ENCODE results near the gene PRDX1.
"Not testable (repeated sequence)": the region's sequence is repeated elsewhere in the genome, so short reads cannot be mapped to it uniquely, and the experiment has no call there.

PRDX1 gene

DNA sequence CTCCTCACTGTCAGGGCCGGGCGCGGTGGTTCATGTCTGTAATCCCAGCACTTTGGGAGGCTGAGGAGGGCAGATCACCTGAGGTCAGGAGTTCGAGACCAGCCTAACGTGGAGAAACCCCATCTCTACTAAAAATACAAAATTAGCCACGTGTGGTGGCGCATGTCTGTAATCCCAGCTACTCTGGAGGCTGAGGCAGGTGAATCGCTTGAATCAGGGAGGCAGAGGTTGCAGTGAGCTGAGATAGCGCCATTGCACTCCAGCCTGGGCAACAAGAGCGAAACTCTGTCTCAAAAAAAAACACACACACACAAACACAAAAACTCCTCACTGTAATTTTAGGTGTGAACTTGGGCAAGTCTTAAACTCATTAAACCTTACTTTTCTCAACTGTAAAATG is 2.3 kb upstream of the PRDX1 start:
- H3K4me3 ChIP-seq (ENCODE audit: low read depth, low read length); H3K4me1 ChIP-seq (ENCODE audit: control insufficient read depth, insufficient read depth, low read length); H3K9me3 ChIP-seq (ENCODE audit: control insufficient read depth, insufficient read depth, low read depth, low read length); H3K36me3 ChIP-seq (ENCODE audit: control insufficient read depth in 2 of 2, insufficient read depth in 1 of 2, low read length in 2 of 2); H3K27ac ChIP-seq (ENCODE audit: extremely low read depth, low read depth, low read length): not testable (repeated sequence)
- ChIA-PET POLR2A (interaction anchor here (1.2 kb wide), 1 partner anchor 59 kb away, joined by 3 read pairs; no protein-coding TSS in a partner anchor), CTCF (interaction anchor here (0.6 to 5.3 kb wide), 5 partner anchors 12 to 130 kb away, joined by 4 to 30 read pairs (median 6); no protein-coding TSS in a partner anchor)

GRCh38 chr1:45523516-45523915 is 1.8 kb upstream of the PRDX1 start:
- H3K9me3 ChIP-seq (ENCODE audit: control insufficient read depth, insufficient read depth, low read depth, low read length); H3K4me3 ChIP-seq (ENCODE audit: low read depth, low read length); H3K27ac ChIP-seq (ENCODE audit: extremely low read depth, low read depth, low read length); H3K4me1 ChIP-seq (ENCODE audit: control insufficient read depth, insufficient read depth, low read length): not testable (repeated sequence)
- H3K36me3 ChIP-seq (ENCODE audit: control insufficient read depth in 2 of 2, insufficient read depth in 1 of 2, low read length in 2 of 2), result peaks cover 0 to 11% of the 10 kb centered on the region in 2 experiments; a peak in 2 of 3 replicates
- CTCF ChIA-PET, result interaction anchor here (1.2 to 5.3 kb wide), 3 partner anchors 12 to 55 kb away, joined by 4 to 30 read pairs (median 13); no protein-coding TSS in a partner anchor
- TF ChIP-seq, protein P1, sequence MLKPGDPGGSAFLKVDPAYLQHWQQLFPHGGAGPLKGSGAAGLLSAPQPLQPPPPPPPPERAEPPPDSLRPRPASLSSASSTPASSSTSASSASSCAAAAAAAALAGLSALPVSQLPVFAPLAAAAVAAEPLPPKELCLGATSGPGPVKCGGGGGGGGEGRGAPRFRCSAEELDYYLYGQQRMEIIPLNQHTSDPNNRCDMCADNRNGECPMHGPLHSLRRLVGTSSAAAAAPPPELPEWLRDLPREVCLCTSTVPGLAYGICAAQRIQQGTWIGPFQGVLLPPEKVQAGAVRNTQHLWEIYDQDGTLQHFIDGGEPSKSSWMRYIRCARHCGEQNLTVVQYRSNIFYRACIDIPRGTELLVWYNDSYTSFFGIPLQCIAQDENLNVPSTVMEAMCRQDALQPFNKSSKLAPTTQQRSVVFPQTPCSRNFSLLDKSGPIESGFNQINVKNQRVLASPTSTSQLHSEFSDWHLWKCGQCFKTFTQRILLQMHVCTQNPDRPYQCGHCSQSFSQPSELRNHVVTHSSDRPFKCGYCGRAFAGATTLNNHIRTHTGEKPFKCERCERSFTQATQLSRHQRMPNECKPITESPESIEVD (tag by site-specific recombination; IDR thresholded peaks at IDR 0.05), result 0 out of 2 replicates have a peak, but pooled peaks have one; percentile 15
- 0 out of 2 replicates have a peak, but pooled peaks have one; percentile 15 for TF ChIP-seq PRDM4 (tag by site-specific recombination; IDR thresholded peaks at IDR 0.05)
- POLR2A ChIA-PET, result interaction anchor here (1.2 kb wide), 1 partner anchor 59 kb away, joined by 3 read pairs; no protein-coding TSS in a partner anchor

- H3K27ac ChIP-seq (ENCODE audit: extremely low read depth, low read depth, low read length), result peak overlapping the region; percentile 63
- CTCF ChIA-PET, result interaction anchor here (1.9 to 5.3 kb wide), 4 partner anchors 11 to 791 kb away, joined by 4 to 30 read pairs (median 18); partner anchors contain the start of genes AKR1A1 and RNU5D-1
- POLR2A ChIA-PET, result interaction anchor here (0.6 to 2.7 kb wide), 45 partner anchors 8 to 817 kb away, joined by 3 to 86 read pairs (median 4); partner anchors contain the start of genes AKR1A1, BTBD19, CCDC163 and CCDC17
- no peaks in the 10 kb centered on the region for H3K9me3 ChIP-seq (ENCODE audit: control insufficient read depth, insufficient read depth, low read depth, low read length)
- H3K4me3 ChIP-seq (ENCODE audit: low read depth, low read length), result peak overlapping the region; percentile 96
- 0 out of 2 replicates have a peak, but pooled peaks cover 3% of the 10 kb centered on the region for H3K4me1 ChIP-seq (ENCODE audit: control insufficient read depth, insufficient read depth, low read length)
- peaks cover 3 to 19% of the 10 kb centered on the region in 2 experiments; a peak in 2 of 3 replicates for H3K36me3 ChIP-seq (ENCODE audit: control insufficient read depth in 2 of 2, insufficient read depth in 1 of 2, low read length in 2 of 2)
- TF ChIP-seq ZNF423 (tag by site-specific recombination; IDR thresholded peaks at IDR 0.05) (no peak), ZNF747 (tag by site-specific recombination; IDR thresholded peaks at IDR 0.05) (no peak), ZNF510 (tag by site-specific recombination; IDR thresholded peaks at IDR 0.05; ENCODE audit: insufficient replicate concordance) (no peak), ZNF292 (tag by site-specific recombination; IDR thresholded peaks at IDR 0.05; ENCODE audit: borderline replicate concordance, low read depth) (no peak), ZNF248 (tag by site-specific recombination; IDR thresholded peaks at IDR 0.05) (no peak), ZNF548 (tag by site-specific recombination; IDR thresholded peaks at IDR 0.05) (no peak), SP2 (tag by site-specific recombination; IDR thresholded peaks at IDR 0.05) (peak; percentile 26; the same call in 1 of the 2 replicates), SP7 (tag by site-specific recombination; IDR thresholded peaks at IDR 0.05) (peak; percentile 20; the same call in 1 of the 2 replicates), KLF1 (tag by site-specific recombination; IDR thresholded peaks at IDR 0.05) (peak; percentile 53; the same call in 1 of the 2 replicates), GLIS2 (tag by site-specific recombination; IDR thresholded peaks at IDR 0.05) (no peak), GLI4 (tag by site-specific recombination; IDR thresholded peaks at IDR 0.05) (no peak), ZBTB7A (tag by site-specific recombination; IDR thresholded peaks at IDR 0.05; ENCODE audit: low read depth) (no peak), ZNF214 (tag by site-specific recombination; IDR thresholded peaks at IDR 0.05; ENCODE audit: borderline replicate concordance) (no peak), GLIS1 (tag by site-specific recombination; IDR thresholded peaks at IDR 0.05) (peak; percentile 87), ZNF600 (tag by site-specific recombination; IDR thresholded peaks at IDR 0.05) (peak; percentile 17), REPIN1 (tag by site-specific recombination; IDR thresholded peaks at IDR 0.05; ENCODE audit: low read depth) (no peak), FEZF1 (tag by site-specific recombination; IDR thresholded peaks at IDR 0.05) (no peak), ZNF324 (tag by site-specific recombination; IDR thresholded peaks at IDR 0.05) (no peak)
- TF ChIP-seq, protein P2, sequence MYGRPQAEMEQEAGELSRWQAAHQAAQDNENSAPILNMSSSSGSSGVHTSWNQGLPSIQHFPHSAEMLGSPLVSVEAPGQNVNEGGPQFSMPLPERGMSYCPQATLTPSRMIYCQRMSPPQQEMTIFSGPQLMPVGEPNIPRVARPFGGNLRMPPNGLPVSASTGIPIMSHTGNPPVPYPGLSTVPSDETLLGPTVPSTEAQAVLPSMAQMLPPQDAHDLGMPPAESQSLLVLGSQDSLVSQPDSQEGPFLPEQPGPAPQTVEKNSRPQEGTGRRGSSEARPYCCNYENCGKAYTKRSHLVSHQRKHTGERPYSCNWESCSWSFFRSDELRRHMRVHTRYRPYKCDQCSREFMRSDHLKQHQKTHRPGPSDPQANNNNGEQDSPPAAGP (tag by site-specific recombination; IDR thresholded peaks at IDR 0.05), result no peak
- TF ChIP-seq, protein P3, sequence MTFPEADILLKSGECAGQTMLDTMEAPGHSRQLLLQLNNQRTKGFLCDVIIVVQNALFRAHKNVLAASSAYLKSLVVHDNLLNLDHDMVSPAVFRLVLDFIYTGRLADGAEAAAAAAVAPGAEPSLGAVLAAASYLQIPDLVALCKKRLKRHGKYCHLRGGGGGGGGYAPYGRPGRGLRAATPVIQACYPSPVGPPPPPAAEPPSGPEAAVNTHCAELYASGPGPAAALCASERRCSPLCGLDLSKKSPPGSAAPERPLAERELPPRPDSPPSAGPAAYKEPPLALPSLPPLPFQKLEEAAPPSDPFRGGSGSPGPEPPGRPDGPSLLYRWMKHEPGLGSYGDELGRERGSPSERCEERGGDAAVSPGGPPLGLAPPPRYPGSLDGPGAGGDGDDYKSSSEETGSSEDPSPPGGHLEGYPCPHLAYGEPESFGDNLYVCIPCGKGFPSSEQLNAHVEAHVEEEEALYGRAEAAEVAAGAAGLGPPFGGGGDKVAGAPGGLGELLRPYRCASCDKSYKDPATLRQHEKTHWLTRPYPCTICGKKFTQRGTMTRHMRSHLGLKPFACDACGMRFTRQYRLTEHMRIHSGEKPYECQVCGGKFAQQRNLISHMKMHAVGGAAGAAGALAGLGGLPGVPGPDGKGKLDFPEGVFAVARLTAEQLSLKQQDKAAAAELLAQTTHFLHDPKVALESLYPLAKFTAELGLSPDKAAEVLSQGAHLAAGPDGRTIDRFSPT (tag by site-specific recombination; IDR thresholded peaks at IDR 0.05), result no peak
Measured at GRCh38 chr1:45522324-45523104, 830 bp upstream of the PRDX1 start.

All from HEK293 (cell line).